HEK293T (cell line): ENCODE measurements around the gene PHF1.

Source experiments
- BHLHE40 ChIP-seq: fragments of 450-650 bp; IDR thresholded peaks from 2 replicates; pipeline ENCODE4 v1.6.1; 2016; ENCODE audit warnings: mild to moderate bottlenecking, moderate library complexity, borderline replicate concordance
- ELF4 ChIP-seq: fragments of 450-650 bp; IDR thresholded peaks from 2 replicates; pipeline ENCODE4 v1.6.1; 2017; ENCODE audit warnings: antibody characterized with exemption
- FOXA1 ChIP-seq: fragments of 450-650 bp; IDR thresholded peaks from 2 replicates; pipeline ENCODE4 v1.6.1; 2016; ENCODE audit warnings: mild to moderate bottlenecking
- FOXK2 ChIP-seq: fragments of 450-650 bp; IDR thresholded peaks from 2 replicates; pipeline ENCODE4 v1.6.1; 2016; ENCODE audit warnings: mild to moderate bottlenecking
- HDGF ChIP-seq: fragments of 450-650 bp; IDR thresholded peaks from 2 replicates; pipeline ENCODE4 v1.6.1; 2017; ENCODE audit warnings: antibody characterized with exemption, borderline replicate concordance
- NFRKB ChIP-seq: fragments of 450-650 bp; IDR thresholded peaks from 2 replicates; pipeline ENCODE4 v1.6.1; 2016; ENCODE audit warnings: mild to moderate bottlenecking, moderate library complexity
- SP1 ChIP-seq: fragments of 450-650 bp; IDR thresholded peaks from 2 replicates; pipeline ENCODE4 v1.6.1; 2017
- SUZ12 ChIP-seq: fragments of 450-650 bp; IDR thresholded peaks from 2 replicates; pipeline ENCODE4 v1.6.1; 2016; ENCODE audit warnings: mild to moderate bottlenecking
- TARDBP ChIP-seq: fragments of 450-650 bp; IDR thresholded peaks from 2 replicates; pipeline ENCODE4 v1.6.1; 2016

DNA sequence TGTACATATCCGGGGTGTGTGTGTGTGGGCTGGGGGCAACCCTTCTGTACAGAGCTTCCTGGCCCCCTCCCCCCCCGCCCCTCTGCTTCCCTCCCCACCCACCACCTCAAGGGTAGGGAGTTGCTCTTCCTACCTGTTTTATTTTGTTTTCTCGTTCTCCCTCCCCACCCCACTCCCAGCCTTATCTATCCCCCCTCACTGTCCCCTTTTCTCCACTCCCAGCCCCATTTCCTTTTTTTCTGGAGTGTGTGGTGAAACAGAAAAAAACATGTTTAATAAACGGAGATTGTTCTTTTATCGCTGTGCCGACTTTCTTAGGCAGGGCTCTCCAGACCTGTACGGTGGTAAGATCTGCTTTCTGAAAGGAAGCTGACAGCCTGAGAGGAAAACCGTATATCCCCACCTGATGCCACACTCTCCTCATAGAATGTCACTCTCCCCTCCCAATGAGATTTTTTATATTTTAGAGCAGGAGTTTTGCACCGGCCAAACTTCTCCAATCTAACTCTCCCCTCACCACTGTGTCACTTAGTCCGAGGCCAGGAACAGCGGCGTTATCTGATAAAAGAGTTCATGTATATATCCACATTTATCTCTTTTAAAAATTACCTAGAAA lies 42.7 kb downstream of the PHF1 start:
- TF ChIP-seq SP1 (no peak), HDGF (no peak), NFRKB (no peak), SUZ12 (no peak), TARDBP (no peak), BHLHE40 (no peak), ELF4 (no peak), FOXK2 (no peak), FOXA1 (no peak)
